Endothelial cell of umbilical vein (primary cell): ENCODE data around the gene FAM3D. TPM values are rescaled to one million over a fixed set of nuclear protein-coding genes. Genes with fewer than 3 reads are reported as not detected.

Source experiments
- Bru-seq: library from RNA; stranded (reverse); fragments of 400-500 nt; gene quantifications from one replicate; lab custom pipeline; 2021; lab: Mats Ljungman, UMichigan
- BruChase-seq, 2 experiments: library from RNA; stranded (reverse); fragments of 400-500 nt; gene quantifications; one replicate each; lab custom pipeline; 2021; lab: Mats Ljungman, UMichigan
- BruUV-seq: library from RNA; stranded (reverse); fragments of 400-500 nt; replicated peaks from 2 replicates; lab custom pipeline; 2021; lab: Mats Ljungman, UMichigan
- CTCF ChIA-PET: fragments of 300-600, 350-600 bp; sonication (Branson Sonifier 250); formaldehyde crosslinking; loops from one replicate; lab custom pipeline; 2021; ENCODE audit warnings: antibody characterized with exemption, inconsistent platforms; lab: Charles Lee
- POLR2A ChIA-PET: fragments of 300-600, 350-600 bp; sonication (Branson Sonifier 250); formaldehyde crosslinking; loops from one replicate; lab custom pipeline; 2021; ENCODE audit warnings: antibody characterized with exemption, inconsistent platforms; lab: Charles Lee
- DNase-seq: peaks from one replicate; pipeline ENCODE4 v3.0.0-alpha.2; 2011; ENCODE audit warnings: low read depth, low spot score
- FAIRE-seq: peaks from 2 replicates; lab custom pipeline; 2011; peaks lifted over from hg19 to GRCh38; lab: Jason Lieb, UNC
- H2AFZ ChIP-seq: 2 replicates; pipeline ENCODE4 v1.6.0; 2012; ENCODE audit warnings: low read depth, low read length, control low read depth, inconsistent platforms
- H3K27ac ChIP-seq: 2 replicates; pipeline ENCODE4 v1.5.1; 2011; ENCODE audit warnings: low read depth, mild to moderate bottlenecking, control low read depth, low read length, moderate library complexity; ENCODE audit not compliant: insufficient read depth
- H3K27me3 ChIP-seq, 2 experiments: 2 replicates each; pipeline versions ENCODE4 v1.6.0 to v1.6.1; 2011; ENCODE audit warnings: low read length in 2 of 2, mixed read lengths in 1 of 2; ENCODE audit not compliant: control insufficient read depth in 2 of 2, insufficient read depth in 2 of 2
- H3K36me3 ChIP-seq, 2 experiments: 2 replicates in 1 of 2; 3 replicates in 1 of 2; pipeline ENCODE4 v1.5.1; 2011; ENCODE audit warnings: low read length in 2 of 2, mild to moderate bottlenecking in 1 of 2, moderate library complexity in 1 of 2; ENCODE audit not compliant: control insufficient read depth in 2 of 2, insufficient read depth in 2 of 2; ENCODE audit errors: extremely low read depth in 1 of 2
- H3K4me1 ChIP-seq: 3 replicates; pipeline ENCODE4 v1.5.1; 2011; ENCODE audit warnings: mild to moderate bottlenecking, low read length; ENCODE audit not compliant: control insufficient read depth, insufficient read depth; ENCODE audit errors: extremely low read depth
- H3K4me2 ChIP-seq: 2 replicates; pipeline ENCODE4 v1.6.1; 2011; ENCODE audit warnings: low read length, control low read depth, mixed read lengths; ENCODE audit not compliant: insufficient read depth
- H3K4me3 ChIP-seq, 3 experiments: fragments of 200-600 bp in 1 of 3; sonication (generic), shearing (Covaris generic) in 1 of 3; replicated peaks in 1 of 3; 2 replicates each; pipeline ENCODE4 v1.5.1; 2011 to 2016; ENCODE audit warnings: control low read depth in 3 of 3, low read length in 3 of 3, mild to moderate bottlenecking in 2 of 3, inconsistent platforms in 1 of 3, low read depth in 1 of 3, moderate library complexity in 1 of 3; ENCODE audit not compliant: insufficient read depth in 1 of 3
- H3K79me2 ChIP-seq: 2 replicates; pipeline ENCODE4 v1.6.0; 2012; ENCODE audit warnings: low read length, inconsistent platforms; ENCODE audit not compliant: control insufficient read depth, insufficient read depth
- H3K9ac ChIP-seq: replicated peaks from 2 replicates; pipeline ENCODE3; 2011; ENCODE audit warnings: low read length, control low read depth; ENCODE audit not compliant: insufficient read depth; ENCODE audit errors: extremely low read depth
- H3K9me1 ChIP-seq: replicated peaks from 3 replicates; pipeline ENCODE4 v1.6.0; 2011; ENCODE audit warnings: mild to moderate bottlenecking, low read length; ENCODE audit not compliant: control insufficient read depth, insufficient read depth; ENCODE audit errors: extremely low read depth
- H3K9me3 ChIP-seq: replicated peaks from 2 replicates; pipeline ENCODE4 v1.5.1; 2012; ENCODE audit warnings: low read length, inconsistent platforms; ENCODE audit not compliant: control insufficient read depth, insufficient read depth
- H4K20me1 ChIP-seq: replicated peaks from 2 replicates; pipeline ENCODE3; 2011; ENCODE audit warnings: mild to moderate bottlenecking, low read length; ENCODE audit not compliant: control insufficient read depth, insufficient read depth; ENCODE audit errors: extremely low read depth
- FOS ChIP-seq: IDR thresholded peaks from 2 replicates; pipeline ENCODE4 v1.6.1; 2011; ENCODE audit warnings: mild to moderate bottlenecking, low read length, moderate library complexity, borderline replicate concordance; ENCODE audit not compliant: insufficient read depth
- GATA2 ChIP-seq: IDR thresholded peaks from 2 replicates; pipeline ENCODE4 v1.7.0; 2011; ENCODE audit warnings: low read depth, mild to moderate bottlenecking, moderate library complexity, mixed read lengths, low read length; ENCODE audit not compliant: insufficient read length, insufficient read depth
- JUN ChIP-seq: IDR thresholded peaks from 2 replicates; pipeline ENCODE4 v1.6.1; 2011; ENCODE audit warnings: borderline replicate concordance, low read depth; ENCODE audit not compliant: insufficient read length, insufficient read depth
- POLR2AphosphoS5 ChIP-seq: IDR thresholded peaks from 2 replicates; pipeline ENCODE4 v1.6.1; 2012; ENCODE audit warnings: low read depth, mild to moderate bottlenecking, control low read depth, low read length, moderate library complexity; ENCODE audit not compliant: insufficient read depth
- dilution Hi-C: fragments of 300-500 bp; cut with MboI; formaldehyde crosslinking; loops from one replicate; pipeline ENCODE4 v1.15.0; 2019; ENCODE audit warnings: low sequenced_read_pairs; ENCODE audit not compliant: extremely low pct_ligation_motif_present
- intact Hi-C: fragments of 100-400 bp; cut with micrococcal nuclease; formaldehyde crosslinking; loops from one replicate; pipeline ENCODE4 v1.10.0; 2022
- long read RNA-seq: library from polyadenylated mRNA; stranded (forward); transcript quantifications from one replicate; pipeline ENCODE4 v2.0.0, GENCODE V29; 2021
- polyA minus RNA-seq, 3 experiments: library from RNA; depleted of rRNA, polyadenylated mRNA; stranded (reverse); fragments of >200 nt; gene quantifications; 1 replicate in 1 of 3; 2 replicates in 2 of 3; pipeline ENCODE4 v1.2.3, GENCODE V29; 2011
- polyA plus RNA-seq, 4 experiments: library from polyadenylated mRNA; depleted of rRNA in 3 of 4; stranded (reverse) in 3 of 4; unstranded in 1 of 4; fragments of >200 nt; gene quantifications; 2 replicates each; pipeline versions ENCODE4 v1.2.1 to v1.2.3, GENCODE V29; 2011 to 2012; ENCODE audit warnings: missing spikeins in 1 of 4
- total RNA-seq: library from RNA; stranded (reverse); gene quantifications from 2 replicates; pipeline ENCODE4 v1.2.3, GENCODE V29; 2021
- TF ChIP-seq, protein P1 (sequence below): IDR thresholded peaks from 2 replicates; pipeline ENCODE4 v1.6.1; 2011; ENCODE audit not compliant: insufficient read depth, insufficient read length

Gene FAM3D, protein sequence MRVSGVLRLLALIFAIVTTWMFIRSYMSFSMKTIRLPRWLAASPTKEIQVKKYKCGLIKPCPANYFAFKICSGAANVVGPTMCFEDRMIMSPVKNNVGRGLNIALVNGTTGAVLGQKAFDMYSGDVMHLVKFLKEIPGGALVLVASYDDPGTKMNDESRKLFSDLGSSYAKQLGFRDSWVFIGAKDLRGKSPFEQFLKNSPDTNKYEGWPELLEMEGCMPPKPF
- total RNA-seq (not detected in 2 replicates), polyA plus RNA-seq (0.12 and 0.22 TPM in 2 replicates), polyA minus RNA-seq (0.15 and 0.32 TPM in 2 replicates), Bru-seq, nascent RNA (percentile 6 among the genes with signal in this experiment), BruChase-seq, experiment 1, labeled RNA remaining after a 6-hour chase (percentile 12 among the genes with signal in this experiment), BruChase-seq, experiment 2, labeled RNA remaining after a 2-hour chase (percentile 3 among the genes with signal in this experiment)
- polyA plus RNA-seq (2011; cell fraction: cytosol; rRNA removed), result 0.12 and 0.20 TPM in 2 replicates
- polyA plus RNA-seq (2011; cell fraction: nucleus; rRNA removed), result 0.18 TPM in 1 of 2 replicates, not detected in the other
- 0.33 and 0.52 TPM in 2 replicates for polyA plus RNA-seq (2012)
- polyA minus RNA-seq (2011; cell fraction: cytosol; rRNA and poly(A)+ RNA removed), result not detected
- not detected in 2 replicates for polyA minus RNA-seq (2011; cell fraction: nucleus; rRNA and poly(A)+ RNA removed)
- long read RNA-seq, result 0 reads

DNA sequence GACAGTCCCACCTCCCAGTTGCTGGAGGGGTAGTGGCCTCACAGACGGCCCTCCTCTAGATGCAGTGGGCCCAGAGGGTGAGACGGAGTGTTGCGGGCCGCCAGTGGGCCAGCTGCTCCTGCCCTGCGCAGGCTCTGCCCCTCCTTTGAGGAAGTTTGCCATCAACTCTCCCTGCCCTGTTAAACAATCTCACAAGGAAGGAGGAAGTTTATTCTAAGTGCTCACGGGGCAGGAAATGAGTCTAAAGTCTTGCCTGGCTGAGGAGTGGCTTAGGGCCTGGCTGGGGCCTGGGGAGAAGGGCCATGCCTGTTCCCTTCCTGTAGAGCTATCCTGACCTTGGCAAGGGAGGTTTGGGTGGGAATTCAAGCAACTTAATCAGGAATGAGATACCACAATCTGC lies at the start of gene FAM3D:
TSS of gene FAM3D (minus strand) at position 92 of the 400 bp plus-strand sequence. CDS start 11,211 bp downstream, outside the sequence.
- H3K36me3 ChIP-seq, result no peaks in the 10 kb centered on the region
- H3K9ac ChIP-seq, result no peak within 1 kb of the TSS
- H3K27ac ChIP-seq, result no peak within 1 kb of the TSS
- no peaks in the 10 kb centered on the region for H3K9me1 ChIP-seq
- H3K27me3 ChIP-seq, result peaks cover 0 to 6% of the 10 kb centered on the region in 2 experiments
- CTCF ChIA-PET, result interaction anchor here (0.6 to 1.5 kb wide), 2 partner anchors 27 to 106 kb away, joined by 3 to 4 read pairs; no protein-coding TSS in a partner anchor
- H3K4me1 ChIP-seq, result peaks cover 8% of the 10 kb centered on the region
- H3K4me2 ChIP-seq, result no peak within 1 kb of the TSS
- DNase-seq, result peak; percentile 69
- BruUV-seq, result no TSS peak
- H3K79me2 ChIP-seq, result no peaks in the 10 kb centered on the region
- H2AFZ ChIP-seq, result peak within 1 kb of the TSS; percentile 86
- POLR2A ChIA-PET, result interaction anchor here (1.2 kb wide), 1 partner anchor 33 kb away, joined by 4 read pairs; no protein-coding TSS in a partner anchor
- TF ChIP-seq POLR2AphosphoS5, result peak; percentile 55
- peak; percentile 46 for TF ChIP-seq FOS
- TF ChIP-seq GATA2, result no peak
- TF ChIP-seq, protein P1, sequence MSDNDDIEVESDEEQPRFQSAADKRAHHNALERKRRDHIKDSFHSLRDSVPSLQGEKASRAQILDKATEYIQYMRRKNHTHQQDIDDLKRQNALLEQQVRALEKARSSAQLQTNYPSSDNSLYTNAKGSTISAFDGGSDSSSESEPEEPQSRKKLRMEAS, result no peak
- no peak for TF ChIP-seq JUN
- FAIRE-seq, result peak; percentile 93
- intact Hi-C loops, result loop anchor here (2.0 kb wide), 1 partner anchor 16 kb away; no protein-coding TSS in a partner anchor
- dilution Hi-C loops, result no loop called here
- H4K20me1 ChIP-seq, result no peaks in the 10 kb centered on the region
- H3K4me3 ChIP-seq, result no peak within 1 kb of the TSS
- no peaks in the 10 kb centered on the region for H3K9me3 ChIP-seq
